ENCODE results near the gene CORO7. TPM values are rescaled to one million over a fixed set of nuclear protein-coding genes. Genes with fewer than 3 reads are reported as not detected.

The CORO7 gene
- total RNA-seq, 1 donor from 2014 or later: 10.1 TPM

DNA sequence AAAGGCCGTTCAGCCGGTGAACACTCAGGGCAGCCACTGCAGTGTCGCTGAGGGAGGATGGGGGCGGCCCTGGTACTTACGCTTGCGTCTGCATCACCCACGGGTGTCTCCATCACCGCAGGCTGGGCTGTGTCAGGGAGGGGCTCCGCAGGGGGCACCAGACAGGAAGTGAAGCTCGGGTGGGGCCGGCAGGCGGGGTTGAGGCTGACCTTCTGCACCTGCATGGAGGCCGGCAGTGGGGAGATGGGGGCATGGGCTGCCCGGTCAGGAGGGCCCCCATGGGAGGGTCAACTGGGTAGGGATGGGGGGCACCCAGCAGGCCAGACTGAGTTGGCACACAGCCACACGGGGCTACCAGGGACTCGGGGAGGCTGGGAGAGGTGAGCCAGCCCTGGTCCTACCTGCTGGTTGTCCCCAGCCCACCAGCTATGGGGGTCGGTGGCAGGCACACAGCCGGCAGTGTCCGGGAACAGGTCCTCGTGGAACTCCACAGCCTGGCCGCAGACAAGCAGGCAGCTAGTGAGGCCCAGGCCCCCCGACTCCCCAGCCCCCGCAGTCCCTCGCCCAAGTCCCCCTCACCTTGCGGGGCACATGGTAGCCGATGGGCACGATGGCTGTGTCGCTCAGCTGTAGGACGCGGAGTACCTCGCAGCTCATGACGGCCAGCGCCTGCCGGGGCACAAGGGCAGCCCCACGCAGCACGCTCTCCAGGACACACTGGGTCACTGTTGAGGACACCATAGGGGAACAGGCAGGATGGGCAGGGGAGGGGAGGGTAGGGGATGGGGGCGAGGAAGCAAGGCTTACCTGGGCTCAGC is 52.0 kb downstream of the CORO7 start:
- DNase-seq: no peak
- ATAC-seq: no peak
- intact Hi-C loops (cut with micrococcal nuclease): no loop called here

DNA sequence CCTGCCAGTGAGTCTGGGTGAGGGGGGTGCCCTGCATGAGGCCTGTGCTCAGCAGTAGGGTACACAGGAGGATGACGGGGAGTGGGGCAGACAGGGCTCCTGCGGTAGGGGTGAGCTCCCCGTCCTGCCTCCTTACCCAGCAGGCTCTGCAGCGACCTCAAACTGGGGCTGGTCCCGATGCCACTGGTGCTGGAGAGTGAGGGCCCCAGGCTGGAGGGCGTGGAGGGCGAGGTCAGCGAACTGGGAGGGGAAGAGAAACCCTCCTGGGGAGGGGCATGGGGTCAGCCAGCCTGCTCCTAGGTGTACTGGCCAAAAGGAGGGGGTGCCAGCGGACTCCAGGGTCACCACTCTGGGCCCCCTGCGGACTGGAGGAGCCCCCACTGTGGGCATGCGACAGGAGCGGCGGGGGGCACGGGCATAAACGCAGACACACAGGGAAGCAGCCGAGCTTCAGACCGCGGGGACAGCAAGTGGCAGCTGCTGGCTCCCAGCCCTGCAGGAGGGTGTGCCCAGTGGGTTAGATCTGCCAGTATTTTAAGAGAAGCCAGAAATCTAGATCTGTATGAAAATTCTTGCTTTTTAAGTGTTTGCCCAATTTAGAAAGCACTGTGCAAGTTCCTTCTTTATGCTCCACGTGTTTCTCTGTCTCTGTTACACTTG is 53.8 kb downstream of the CORO7 start:
- intact Hi-C loops (cut with micrococcal nuclease): no loop called here
- ATAC-seq (no peak), DNase-seq (peak; percentile 36)

DNA sequence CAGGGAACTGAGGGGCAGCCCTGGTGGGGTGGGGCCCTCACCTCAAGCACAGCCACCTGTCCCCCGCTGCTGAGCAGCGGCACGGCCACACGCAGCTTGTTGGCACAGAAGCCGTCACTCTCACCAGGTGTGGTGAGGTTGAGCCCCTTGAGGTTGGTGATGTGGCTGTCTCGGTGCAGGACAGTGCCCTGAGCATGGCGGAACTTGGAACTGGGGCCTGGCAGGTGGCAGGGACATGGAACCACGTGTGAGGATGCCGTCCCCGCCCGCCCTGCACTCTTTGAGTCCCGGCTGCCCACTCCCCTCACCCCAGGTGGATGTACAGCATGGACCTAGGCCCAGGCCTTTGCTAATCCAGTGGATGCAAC is 54.5 kb downstream of the CORO7 start:
- intact Hi-C loops (cut with micrococcal nuclease): no loop called here
- no peak for ATAC-seq
- DNase-seq: no peak

DNA sequence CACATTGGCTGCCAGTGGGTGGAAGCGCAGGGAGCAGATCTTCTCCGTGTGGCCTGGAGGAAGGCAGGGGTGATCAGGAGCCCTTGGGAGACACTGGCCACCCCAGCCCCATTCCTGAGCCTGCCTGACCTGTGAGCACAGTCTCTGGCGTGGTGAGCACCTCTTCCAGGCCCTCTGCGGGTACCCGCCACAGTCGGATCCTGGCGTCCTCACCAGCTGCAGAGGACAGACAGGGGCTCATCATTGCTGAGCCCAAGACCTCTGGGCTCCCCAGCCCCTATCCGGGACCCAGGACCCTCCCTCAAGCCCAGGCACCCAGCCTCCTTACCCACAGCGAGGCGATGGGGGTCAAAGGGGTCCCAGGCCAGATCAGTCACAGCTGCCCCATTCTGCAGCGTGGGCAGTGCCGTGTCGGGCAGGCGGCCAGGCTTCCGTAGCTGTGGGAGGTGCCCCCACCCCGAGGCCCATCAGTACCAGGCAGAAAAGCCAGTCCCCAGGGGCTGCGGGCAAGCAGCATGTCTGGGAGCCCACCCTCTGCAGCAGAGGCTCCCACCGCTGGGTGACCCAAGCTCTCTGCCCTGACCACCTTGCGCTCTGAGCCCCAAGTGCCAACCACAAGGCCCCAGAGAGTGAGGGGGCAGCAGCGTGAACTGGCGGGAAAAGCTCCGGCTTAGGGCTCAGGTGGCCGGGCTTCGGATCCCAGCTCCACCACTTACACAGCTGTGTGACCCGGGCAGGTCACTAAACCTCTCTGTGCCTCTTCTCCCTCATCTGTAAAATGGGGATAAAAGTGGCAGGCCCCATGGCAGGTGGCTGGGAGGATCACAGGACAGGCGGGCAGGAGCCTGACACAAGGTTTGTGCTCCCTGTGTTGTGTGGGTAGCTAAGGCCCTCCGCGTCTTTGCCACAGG is 55.1 kb downstream of the CORO7 start:
- DNase-seq: peak; percentile 16
- intact Hi-C loops (cut with micrococcal nuclease): no loop called here

DNA sequence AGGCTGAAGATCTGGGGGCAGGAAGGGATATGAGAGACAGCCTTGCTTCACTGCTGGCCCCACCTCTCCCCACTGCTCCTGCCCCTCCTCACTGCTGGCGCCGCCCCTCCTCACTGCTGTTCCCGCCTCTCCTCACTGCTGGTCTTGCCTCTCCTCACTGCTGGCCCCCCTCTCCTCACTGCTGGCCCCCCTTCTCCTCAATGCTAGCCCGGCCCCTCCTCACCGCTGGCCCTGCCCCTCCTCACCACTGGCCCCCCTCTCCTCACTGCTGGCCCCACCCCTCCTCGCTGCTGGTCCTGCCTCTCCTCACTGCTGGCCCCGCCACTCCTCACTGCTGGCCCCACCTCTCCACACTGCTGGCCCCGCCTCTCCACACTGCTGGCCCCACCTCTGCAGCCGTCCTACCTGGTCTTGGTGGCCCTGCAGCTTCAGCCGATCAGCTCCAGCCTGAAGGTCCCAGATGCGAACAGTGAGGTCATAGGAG is 55.8 kb downstream of the CORO7 start:
- DNase-seq (no peak), ATAC-seq (no peak)
- intact Hi-C loops (cut with micrococcal nuclease): no loop called here

More for the DNA sequence above, 55.1 kb downstream of the CORO7 start:
- ATAC-seq: no peak

DNA sequence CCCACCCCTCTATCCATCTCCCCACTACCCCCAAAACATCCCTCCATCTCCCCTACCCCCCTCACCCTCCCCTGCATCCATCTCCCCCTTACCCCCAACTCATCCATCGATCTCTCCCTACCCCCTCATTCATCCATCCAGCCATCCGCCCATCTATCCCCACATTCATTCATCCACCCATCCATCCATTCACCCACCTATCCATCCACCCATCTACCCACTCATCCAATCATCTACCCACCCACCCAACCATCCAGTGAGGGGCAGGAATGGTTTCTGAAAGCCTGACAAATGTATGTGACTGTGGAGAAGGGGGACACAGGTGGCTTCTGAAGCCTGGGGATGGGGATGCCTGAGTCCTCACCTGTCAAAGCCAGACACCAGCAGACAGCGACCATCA is 56.5 kb downstream of the CORO7 start:
- intact Hi-C loops (cut with micrococcal nuclease): loop anchor here (10.0 kb wide), 1 partner anchor 45 kb away; no protein-coding TSS in a partner anchor
- ATAC-seq (no peak), DNase-seq (no peak)

DNA sequence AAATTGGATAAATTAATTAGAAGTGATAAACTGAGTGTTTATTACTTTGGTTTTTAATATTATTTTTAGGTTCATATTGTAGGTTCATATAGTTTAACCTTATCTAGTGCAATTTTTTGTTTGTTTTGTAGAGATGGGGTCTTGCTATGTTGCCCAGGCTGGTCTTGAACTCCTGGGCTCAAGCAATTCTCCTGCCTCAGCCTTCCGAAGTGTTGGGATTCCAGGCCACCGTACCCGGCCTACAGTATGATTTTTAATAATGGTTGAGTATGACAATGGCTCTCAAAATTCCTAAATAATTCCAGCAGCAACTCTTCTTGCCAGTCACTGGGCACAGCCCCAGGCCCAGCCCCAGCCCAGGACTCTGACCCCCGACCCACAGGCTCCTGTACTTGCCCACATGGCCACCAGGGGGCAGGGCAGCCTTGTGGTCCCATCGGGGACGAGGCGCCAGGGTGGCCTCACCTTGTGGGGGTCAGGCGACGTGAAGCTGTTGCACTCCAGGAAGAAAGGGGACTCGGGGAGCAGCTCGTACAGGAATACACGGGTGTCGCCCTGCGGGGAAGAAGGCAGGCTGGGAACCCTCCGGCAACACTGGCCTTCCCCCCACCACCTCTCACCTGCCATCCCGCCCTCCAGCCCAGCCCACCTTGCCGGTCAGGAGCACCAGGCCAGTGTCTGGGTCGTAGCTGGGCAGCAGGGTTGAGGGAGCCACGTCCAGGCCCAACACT is 57.4 kb downstream of the CORO7 start:
- DNase-seq (peak; percentile 83), ATAC-seq (peak; percentile 80)
- intact Hi-C loops (cut with micrococcal nuclease): loop anchor here (10.0 kb wide), 1 partner anchor 46 kb away; no protein-coding TSS in a partner anchor

DNA sequence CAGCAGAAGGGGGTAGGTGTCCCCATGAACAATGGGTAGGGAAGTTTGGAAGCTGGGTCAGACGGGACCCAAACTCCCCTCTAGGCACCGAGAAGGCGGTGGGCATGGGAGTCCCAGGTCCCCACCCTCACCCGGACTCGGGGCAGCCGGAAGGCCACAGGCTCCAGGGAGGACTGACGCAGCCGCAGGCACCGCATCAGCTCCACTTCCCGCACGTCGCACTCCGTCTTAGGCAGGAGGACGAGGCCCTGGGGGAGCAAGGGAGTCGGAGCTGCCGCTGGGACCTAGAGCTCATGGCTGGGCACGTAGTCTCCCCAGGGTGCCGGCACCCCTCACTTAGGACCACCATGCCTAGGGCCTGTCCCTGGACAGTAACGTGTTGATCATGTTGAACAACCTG is 58.2 kb downstream of the CORO7 start:
- intact Hi-C loops (cut with micrococcal nuclease): loop anchor here (10.0 kb wide), 1 partner anchor 47 kb away; no protein-coding TSS in a partner anchor
- DNase-seq (no peak), ATAC-seq (no peak)

DNA sequence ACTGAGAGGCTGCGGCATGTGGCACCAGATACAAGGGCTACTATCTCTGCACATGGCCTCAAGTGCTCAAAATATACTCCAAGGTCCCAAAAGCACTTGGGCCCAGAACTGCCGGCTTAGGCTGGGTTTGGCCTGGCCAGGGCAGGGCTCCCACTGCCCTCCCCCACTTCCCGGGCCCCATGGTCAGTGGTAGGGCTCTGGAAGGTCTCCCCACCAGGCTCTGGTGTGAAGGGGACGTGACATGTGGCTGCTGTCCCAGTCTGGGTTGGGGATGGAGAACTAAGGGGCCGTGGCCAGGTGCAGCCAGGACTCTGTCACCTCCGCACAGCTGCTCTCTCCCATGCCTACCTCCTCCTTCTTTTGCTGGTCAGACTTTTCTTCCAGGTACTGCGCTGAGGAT is 59.6 kb downstream of the CORO7 start:
- intact Hi-C loops (cut with micrococcal nuclease): loop anchor here (10.0 kb wide), 1 partner anchor 48 kb away; no protein-coding TSS in a partner anchor
- ATAC-seq: no peak
- no peak for DNase-seq

DNA sequence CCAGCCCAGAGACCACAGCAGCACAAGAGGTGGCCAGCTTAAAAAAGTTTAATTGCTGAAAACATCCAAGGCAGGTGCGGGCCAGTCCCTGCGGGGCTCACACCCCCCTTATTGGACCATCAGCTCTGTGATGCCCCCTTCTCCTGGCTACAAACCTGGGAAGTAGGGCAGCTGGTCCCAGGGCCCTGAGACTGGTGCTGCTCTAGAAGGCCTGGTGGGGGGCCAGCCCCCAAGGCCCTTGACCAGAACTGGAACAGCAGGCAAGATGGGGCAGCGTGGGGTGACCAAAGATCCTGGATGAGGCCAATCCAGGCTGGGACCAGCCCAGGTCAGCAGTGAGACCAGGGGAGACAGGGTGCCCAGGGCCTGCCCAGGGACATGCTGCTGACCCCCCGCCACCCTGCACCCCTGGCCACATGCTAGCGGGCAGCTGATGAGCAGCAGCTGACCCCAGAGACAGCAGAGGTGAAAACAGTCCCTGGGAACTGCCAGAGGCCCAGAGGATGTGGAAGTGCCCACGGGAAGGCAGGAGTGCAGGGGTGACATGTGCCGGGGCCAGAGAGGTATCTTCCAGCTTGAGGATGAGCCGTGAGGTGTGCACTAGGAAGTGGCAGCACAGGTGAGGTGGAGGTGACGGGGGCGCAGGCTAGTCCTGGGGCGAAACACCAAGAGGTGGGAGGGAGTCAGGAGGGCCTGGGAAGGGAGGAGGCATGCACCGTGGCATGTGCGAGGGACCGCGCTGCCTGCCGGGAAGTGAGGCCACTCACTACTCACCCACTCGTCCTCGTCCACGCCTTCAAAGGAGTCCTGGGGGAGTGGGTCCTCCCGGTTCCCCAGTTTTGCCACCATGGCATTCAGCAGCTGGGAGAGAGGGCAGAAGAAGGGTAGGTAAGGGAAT is 61.6 kb downstream of the CORO7 start:
- intact Hi-C loops (cut with micrococcal nuclease): loop anchor here (10.0 kb wide), 1 partner anchor 50 kb away; no protein-coding TSS in a partner anchor
- ATAC-seq: no peak
- no peak for DNase-seq

DNA sequence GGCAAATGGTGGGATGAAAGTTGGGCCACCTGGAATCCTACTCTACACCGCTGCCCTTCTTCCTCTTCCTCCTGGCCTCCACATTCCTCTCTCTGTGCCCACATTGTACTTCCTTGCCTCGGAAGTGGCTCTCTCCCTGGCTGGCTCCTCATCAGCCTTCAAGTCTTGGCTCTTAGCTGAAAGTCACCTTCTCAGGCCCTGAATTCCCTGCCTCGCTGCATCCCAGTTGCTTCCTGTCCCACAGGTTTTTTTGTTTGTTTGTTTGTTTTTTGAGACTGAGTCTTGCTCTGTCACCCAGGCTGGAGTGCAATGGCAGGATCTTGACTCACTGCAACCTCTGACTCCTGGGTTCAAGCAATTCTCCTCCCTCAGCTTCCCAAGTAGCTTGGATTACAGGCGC is 62.7 kb downstream of the CORO7 start:
- no peak for DNase-seq
- no peak for ATAC-seq
- intact Hi-C loops (cut with micrococcal nuclease): loop anchor here (10.0 kb wide), 1 partner anchor 51 kb away; no protein-coding TSS in a partner anchor

DNA sequence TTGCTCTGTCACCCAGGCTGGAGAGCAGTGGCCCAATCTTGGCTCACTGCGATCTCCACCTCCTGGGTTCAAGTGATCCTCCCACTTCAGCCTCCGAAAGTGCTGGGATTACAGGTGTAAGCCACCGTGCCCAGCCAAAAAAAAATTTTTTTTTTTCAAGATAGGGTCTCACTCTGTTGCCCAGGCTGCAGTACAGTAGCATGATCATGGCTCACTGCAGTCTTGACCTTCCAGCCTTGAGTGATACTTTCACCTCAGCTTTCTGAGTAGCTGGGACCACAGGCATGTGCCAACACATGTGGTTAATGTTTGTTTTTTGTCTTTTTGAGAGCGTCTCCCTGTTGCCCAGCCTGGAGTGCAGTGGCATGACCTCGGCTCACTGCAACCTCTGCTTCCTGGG is 63.6 kb downstream of the CORO7 start:
- DNase-seq (no peak), ATAC-seq (no peak)
- intact Hi-C loops (cut with micrococcal nuclease): loop anchor here (10.0 kb wide), 1 partner anchor 52 kb away; no protein-coding TSS in a partner anchor

DNA sequence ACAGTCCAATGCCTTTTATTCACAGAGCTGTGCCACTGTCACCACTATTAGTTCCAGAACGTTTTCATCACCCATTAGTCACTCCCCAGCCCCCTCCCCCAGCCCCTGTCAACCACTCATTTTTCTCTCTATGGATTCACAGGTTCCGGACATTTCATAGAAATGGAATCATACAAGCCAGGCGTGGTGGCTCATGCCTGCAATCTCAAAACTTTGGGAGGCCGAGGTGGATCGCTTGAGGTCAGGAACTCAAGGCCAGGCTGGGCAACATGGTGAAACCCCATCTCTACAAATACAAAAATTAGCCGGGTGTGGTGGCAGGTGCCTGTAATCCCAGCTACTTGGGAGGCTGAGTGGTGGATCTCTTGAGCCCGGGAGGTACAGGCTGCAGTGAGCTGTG is 64.5 kb downstream of the CORO7 start:
- ATAC-seq (no peak), DNase-seq (no peak)
- intact Hi-C loops (cut with micrococcal nuclease): loop anchor here (10.0 kb wide), 1 partner anchor 53 kb away; no protein-coding TSS in a partner anchor

DNA sequence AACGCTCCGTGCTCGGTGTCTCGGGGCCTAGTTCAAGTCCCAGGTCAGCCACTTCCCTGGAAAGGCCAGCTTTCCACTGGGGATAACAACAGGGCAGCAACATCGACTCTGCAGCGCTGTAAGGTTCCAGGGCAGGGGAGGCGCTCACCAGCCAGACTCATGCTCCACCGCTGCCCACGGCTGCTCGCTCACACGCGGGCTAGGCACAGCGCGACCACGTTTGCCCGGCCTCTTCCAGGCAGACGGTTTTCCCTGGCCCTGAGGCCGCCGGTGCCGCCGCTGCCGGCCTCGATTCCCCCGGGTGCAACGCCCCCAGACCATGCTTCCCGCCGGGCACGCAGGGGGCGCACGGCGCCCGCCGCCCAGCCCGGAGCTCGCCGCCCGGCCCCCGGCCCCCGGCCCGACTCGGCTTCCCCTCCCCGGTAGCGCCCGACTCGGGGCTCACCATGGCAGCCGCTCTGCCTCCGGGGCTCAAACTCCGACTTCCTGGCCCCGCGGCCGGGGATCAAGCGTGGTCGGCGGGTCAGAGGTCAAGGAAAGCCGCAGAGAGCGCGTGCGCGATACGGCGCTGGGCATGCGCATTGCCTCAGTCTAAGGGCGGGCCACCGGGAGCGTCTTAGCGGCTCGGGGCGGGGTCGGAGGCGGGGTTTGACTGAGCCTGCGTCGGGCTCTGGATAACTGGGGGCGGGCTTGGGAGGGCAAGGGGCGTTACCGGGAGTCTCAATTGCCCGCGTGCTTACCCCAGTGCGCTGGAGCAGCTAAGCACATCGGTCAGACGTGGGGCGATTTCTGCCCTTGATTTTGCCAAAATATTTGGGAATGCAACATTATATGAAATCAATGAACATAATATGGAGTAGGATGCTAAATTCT is 65.4 kb downstream of the CORO7 start, which contains the start of gene PAM16:
Gene PAM16 (minus strand): TSS at position 535 of the 873 bp plus-strand sequence. CDS start 87 bp downstream, at position 448.
- ATAC-seq: peak; percentile 95
- DNase-seq: peak; percentile 99
- intact Hi-C loops (cut with micrococcal nuclease): loop anchor here (10.0 kb wide), 1 partner anchor 54 kb away; no protein-coding TSS in a partner anchor

DNA sequence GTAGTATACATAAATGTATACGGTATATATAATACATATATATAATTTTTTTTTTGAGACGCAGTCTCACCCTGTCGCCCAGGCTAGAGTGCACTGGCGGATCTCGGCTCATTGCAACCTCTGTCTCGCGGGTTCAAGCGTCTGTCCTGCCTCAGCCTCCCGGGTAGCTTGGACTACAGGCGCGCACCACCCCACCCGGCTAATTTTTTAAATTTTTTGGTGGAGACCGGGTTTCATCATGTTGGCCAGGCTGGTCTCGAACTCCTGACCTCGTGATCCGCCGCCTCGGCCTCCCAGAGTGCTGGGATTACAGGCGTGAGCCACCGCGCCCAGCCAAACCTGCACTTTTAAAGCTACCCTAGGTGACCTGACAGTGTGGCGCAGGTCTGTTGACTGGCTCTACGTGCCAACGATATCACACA is 66.0 kb downstream of the CORO7 start:
- ATAC-seq (no peak), DNase-seq (no peak)
- intact Hi-C loops (cut with micrococcal nuclease): loop anchor here (10.0 kb wide), 1 partner anchor 54 kb away; no protein-coding TSS in a partner anchor

DNA sequence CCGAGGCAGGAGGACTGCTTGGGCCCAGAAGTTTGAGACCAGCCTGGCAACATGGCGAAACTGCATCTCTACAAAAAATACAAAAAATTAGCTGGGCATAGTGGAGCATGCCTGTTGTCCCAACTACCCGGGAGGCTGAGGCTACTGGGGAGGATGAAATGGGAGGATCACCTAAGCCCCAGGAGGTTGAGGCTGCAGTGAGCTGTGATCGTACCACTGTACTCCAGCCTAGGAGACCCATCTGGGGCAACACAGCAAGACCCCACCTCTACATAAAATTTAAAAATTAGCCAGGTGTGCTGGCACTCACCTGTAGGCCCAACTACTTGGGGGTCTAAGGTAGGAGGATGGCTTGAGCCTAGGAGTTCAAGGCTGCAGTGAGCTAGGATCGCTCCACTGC is 67.1 kb downstream of the CORO7 start:
- ATAC-seq (no peak), DNase-seq (no peak)
- intact Hi-C loops (cut with micrococcal nuclease): no loop called here

Measured in left ventricle myocardium superior (tissue), 1 donor.